Breast epithelium (tissue), 3 donors: ENCODE measurements around the gene CLEC11A.
"Not testable (repeated sequence)": the region's sequence is repeated elsewhere in the genome, so short reads cannot be mapped to it uniquely, and the experiment has no call there.

ENCODE experiments used
- POLR2A ChIP-seq: fragments of 450-650 bp; IDR thresholded peaks from one replicate; pipeline ENCODE4 v1.6.1; 2016; ENCODE audit warnings: antibody characterized with exemption, mild to moderate bottlenecking, moderate library complexity
- POLR2AphosphoS5 ChIP-seq, 3 donors: sonication (generic); formaldehyde crosslinking; IDR thresholded peaks; one replicate each; pipeline ENCODE4 v1.6.1; 2017; ENCODE audit warnings: antibody characterized with exemption in 3 of 3
- TF ChIP-seq, protein P1 (sequence below), 3 donors: fragments of 450-650 bp; IDR thresholded peaks; one replicate each; pipeline ENCODE4 v1.5.1; 2016 to 2017; ENCODE audit warnings: antibody characterized with exemption in 3 of 3, mild to moderate bottlenecking in 3 of 3, moderate library complexity in 3 of 3

DNA sequence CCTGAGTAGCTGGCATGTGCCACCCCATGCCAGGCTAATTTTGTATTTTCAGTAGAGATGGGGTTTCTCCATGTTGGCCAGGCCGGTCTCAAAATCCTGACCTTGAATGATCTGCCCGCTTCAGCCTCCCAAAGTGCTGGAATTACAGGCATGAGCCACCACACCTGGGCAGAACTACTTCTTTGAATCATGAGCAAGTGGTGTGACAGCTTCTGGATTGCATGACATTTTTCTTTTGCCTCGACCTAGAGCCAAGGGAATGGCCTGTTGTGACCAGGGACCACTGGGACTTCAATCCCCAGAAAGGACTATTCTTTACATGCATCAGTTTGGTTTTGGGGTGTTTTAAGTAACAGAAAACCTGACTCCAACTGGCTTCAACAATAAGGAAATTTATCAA lies 49.7 kb downstream of the CLEC11A start:
- TF ChIP-seq, protein P1, sequence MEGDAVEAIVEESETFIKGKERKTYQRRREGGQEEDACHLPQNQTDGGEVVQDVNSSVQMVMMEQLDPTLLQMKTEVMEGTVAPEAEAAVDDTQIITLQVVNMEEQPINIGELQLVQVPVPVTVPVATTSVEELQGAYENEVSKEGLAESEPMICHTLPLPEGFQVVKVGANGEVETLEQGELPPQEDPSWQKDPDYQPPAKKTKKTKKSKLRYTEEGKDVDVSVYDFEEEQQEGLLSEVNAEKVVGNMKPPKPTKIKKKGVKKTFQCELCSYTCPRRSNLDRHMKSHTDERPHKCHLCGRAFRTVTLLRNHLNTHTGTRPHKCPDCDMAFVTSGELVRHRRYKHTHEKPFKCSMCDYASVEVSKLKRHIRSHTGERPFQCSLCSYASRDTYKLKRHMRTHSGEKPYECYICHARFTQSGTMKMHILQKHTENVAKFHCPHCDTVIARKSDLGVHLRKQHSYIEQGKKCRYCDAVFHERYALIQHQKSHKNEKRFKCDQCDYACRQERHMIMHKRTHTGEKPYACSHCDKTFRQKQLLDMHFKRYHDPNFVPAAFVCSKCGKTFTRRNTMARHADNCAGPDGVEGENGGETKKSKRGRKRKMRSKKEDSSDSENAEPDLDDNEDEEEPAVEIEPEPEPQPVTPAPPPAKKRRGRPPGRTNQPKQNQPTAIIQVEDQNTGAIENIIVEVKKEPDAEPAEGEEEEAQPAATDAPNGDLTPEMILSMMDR (IDR thresholded peaks at IDR 0.05): not testable (repeated sequence)
- not testable (repeated sequence) for TF ChIP-seq POLR2A; POLR2AphosphoS5 (IDR thresholded peaks at IDR 0.05)
